Activated CD4-positive, alpha-beta T cell treated with anti-CD3 and anti-CD28 coated beads, Interleukin-2, amount 10 ng/mL, durations not matched to agents 7 days and 5 days (primary cell): ENCODE results near the gene NBL1. TPM values are rescaled to one million over a fixed set of nuclear protein-coding genes. Genes with fewer than 3 reads are reported as not detected.

Experiments used
- CTCF ChIA-PET: fragments of 350-600 bp; sonication (Branson Sonifier 250); formaldehyde crosslinking; loops from one replicate; lab custom pipeline; 2021; ENCODE audit warnings: antibody characterized with exemption; lab: Charles Lee
- POLR2A ChIA-PET: fragments of 350-600 bp; sonication (Branson Sonifier 250); formaldehyde crosslinking; loops from one replicate; lab custom pipeline; 2021; ENCODE audit warnings: antibody characterized with exemption; lab: Charles Lee
- DNase-seq: peaks from one replicate; pipeline ENCODE4 v3.0.0-alpha.2; 2020
- H3K27ac Mint-ChIP-seq: one replicate; pipeline ENCODE4 v1.8.0; 2021; ENCODE audit warnings: mild to moderate bottlenecking, moderate library complexity, mixed read lengths
- H3K27me3 Mint-ChIP-seq: one replicate; pipeline ENCODE4 v1.8.0; 2021; ENCODE audit warnings: mixed read lengths
- H3K36me3 Mint-ChIP-seq: one replicate; pipeline ENCODE4 v1.8.0; 2021; ENCODE audit warnings: low read depth, mixed read lengths
- H3K4me1 Mint-ChIP-seq: one replicate; pipeline ENCODE4 v1.8.0; 2021; ENCODE audit warnings: mixed read lengths
- H3K4me3 Mint-ChIP-seq: one replicate; pipeline ENCODE4 v1.8.0; 2021; ENCODE audit warnings: mild to moderate bottlenecking, moderate library complexity, mixed read lengths
- H3K9me3 Mint-ChIP-seq: one replicate; pipeline ENCODE4 v1.8.0; 2021; ENCODE audit warnings: mixed read lengths
- total RNA-seq, 2 experiments: library from RNA; stranded (reverse); gene quantifications; one replicate each; pipeline ENCODE4 v1.2.3, GENCODE V29; 2021

The NBL1 gene
- total RNA-seq, 2 experiments from 2014 or later: 17.5 to 22.0 TPM

DNA sequence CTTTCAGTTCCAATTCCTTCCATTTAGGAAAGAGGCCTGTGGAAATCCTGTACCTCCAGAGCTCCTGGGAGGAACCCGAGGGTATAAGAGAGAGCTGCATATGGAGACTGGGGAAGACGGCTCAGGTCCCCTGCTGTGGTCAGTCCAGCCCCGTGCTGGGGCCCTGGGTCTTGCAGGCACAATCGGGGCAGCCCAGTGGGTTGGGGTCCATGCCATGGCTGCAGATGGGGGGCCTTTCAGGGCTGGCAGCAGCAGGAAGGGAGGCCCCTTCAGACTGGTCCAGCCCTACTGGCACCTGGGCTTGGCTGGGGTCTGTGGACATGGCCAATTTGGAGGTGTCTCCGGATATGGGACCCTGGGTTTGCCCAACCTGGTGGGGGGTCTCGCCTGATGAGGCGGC is 38.8 kb downstream of the NBL1 start:
- H3K9me3 Mint-ChIP-seq: peaks cover 6% of the 10 kb centered on the region

DNA sequence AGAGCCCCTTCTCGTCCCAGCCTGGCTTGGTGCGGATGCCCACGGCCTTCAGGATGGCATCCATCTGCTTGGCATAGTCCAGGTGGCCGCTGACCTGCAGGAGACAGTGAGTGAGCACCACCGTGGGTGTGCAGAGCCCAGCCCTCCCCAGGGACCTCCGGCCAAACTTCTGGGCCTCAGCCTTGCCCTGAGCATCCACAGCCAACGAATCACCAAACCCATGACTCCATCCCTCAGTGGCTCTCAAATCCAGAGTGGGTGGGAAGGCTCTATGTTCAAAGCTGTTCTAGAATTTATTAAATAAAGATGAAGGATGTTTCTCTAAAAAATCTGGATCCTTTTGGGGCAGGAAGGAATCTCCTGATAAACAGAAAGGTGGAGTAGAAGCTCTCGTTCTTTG is 39.2 kb downstream of the NBL1 start:
- POLR2A ChIA-PET: no interaction called here
- no peak for DNase-seq
- Mint-ChIP-seq H3K9me3 (peaks cover 6% of the 10 kb centered on the region), H3K4me3 (no peak overlapping the region), H3K27me3 (no peaks in the 10 kb centered on the region), H3K27ac (no peak overlapping the region), H3K36me3 (peaks cover 13% of the 10 kb centered on the region), H3K4me1 (peaks cover 12% of the 10 kb centered on the region)
- CTCF ChIA-PET: interaction anchor here (0.6 to 1.3 kb wide), 4 partner anchors 17 to 699 kb away, joined by 3 read pairs; no protein-coding TSS in a partner anchor

More for the DNA sequence above, 38.8 kb downstream of the NBL1 start:
- no peak overlapping the region for H3K4me3 Mint-ChIP-seq
- CTCF ChIA-PET: interaction anchor here (0.6 to 1.3 kb wide), 4 partner anchors 21 to 699 kb away, joined by 3 read pairs; no protein-coding TSS in a partner anchor
- peaks cover 8% of the 10 kb centered on the region for H3K36me3 Mint-ChIP-seq
- POLR2A ChIA-PET: no interaction called here
- no peak overlapping the region for H3K27ac Mint-ChIP-seq
- peaks cover 8% of the 10 kb centered on the region for H3K4me1 Mint-ChIP-seq
- DNase-seq: no peak
- H3K27me3 Mint-ChIP-seq: no peaks in the 10 kb centered on the region

DNA sequence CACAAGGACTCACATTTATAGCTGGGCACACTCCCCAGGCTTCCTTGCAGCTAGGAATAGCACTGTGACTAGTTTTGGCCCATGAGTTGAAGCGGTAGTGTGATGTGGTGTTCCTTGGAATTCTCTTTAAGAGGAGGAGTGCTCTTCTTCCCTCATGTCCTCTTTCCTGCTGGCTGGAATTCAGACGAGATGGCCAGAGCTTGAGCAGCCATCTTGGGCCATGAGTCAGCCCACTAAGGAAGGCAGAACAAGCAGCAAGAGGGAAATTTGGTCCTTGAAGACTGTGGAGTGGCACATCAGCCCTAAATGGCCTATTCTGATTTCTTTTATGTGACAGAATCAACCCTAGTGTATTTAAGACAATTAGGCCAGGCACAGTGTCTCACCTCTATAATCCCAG is 40.6 kb downstream of the NBL1 start:
- no peaks in the 10 kb centered on the region for H3K27me3 Mint-ChIP-seq
- peaks cover 19% of the 10 kb centered on the region for H3K36me3 Mint-ChIP-seq
- H3K4me3 Mint-ChIP-seq: no peak overlapping the region
- ChIA-PET CTCF (interaction anchor here (1.0 to 1.2 kb wide), 2 partner anchors 10 to 20 kb away, joined by 3 read pairs; no protein-coding TSS in a partner anchor), POLR2A (interaction anchor here (0.6 kb wide), 1 partner anchor 1122 kb away, joined by 3 read pairs; no protein-coding TSS in a partner anchor)
- H3K4me1 Mint-ChIP-seq: peaks cover 22% of the 10 kb centered on the region
- no peak overlapping the region for H3K27ac Mint-ChIP-seq
- peaks cover 8% of the 10 kb centered on the region for H3K9me3 Mint-ChIP-seq
- no peak for DNase-seq

DNA sequence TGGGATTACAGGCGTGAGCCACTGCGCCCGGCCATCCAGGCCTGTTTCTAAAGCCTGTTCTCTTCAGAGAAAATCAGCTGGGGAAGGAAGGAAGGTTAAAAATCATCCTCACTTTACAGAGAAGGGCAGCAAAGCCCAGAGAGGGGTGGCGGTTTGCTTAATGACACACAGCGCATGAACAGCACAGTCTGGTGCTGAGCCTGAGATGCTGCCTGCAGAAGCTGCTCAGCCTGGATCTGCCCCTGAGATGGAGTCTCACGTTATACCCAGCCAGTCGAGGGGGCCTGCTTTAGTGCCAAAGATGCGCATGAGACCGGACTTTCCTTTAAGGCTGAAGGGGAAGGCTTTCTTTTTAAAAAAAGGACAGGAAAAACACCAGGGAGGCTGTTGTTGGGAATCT is 41.9 kb downstream of the NBL1 start:
- H3K36me3 Mint-ChIP-seq: peaks cover 31% of the 10 kb centered on the region
- H3K4me1 Mint-ChIP-seq: peaks cover 24% of the 10 kb centered on the region
- ChIA-PET CTCF (interaction anchor here (0.6 to 1.5 kb wide), 4 partner anchors 8 to 411 kb away, joined by 3 read pairs; no protein-coding TSS in a partner anchor), POLR2A (no interaction called here)
- H3K27me3 Mint-ChIP-seq: no peaks in the 10 kb centered on the region
- no peak for DNase-seq
- no peak overlapping the region for H3K4me3 Mint-ChIP-seq
- H3K27ac Mint-ChIP-seq: no peak overlapping the region
- H3K9me3 Mint-ChIP-seq: peaks cover 11% of the 10 kb centered on the region

DNA sequence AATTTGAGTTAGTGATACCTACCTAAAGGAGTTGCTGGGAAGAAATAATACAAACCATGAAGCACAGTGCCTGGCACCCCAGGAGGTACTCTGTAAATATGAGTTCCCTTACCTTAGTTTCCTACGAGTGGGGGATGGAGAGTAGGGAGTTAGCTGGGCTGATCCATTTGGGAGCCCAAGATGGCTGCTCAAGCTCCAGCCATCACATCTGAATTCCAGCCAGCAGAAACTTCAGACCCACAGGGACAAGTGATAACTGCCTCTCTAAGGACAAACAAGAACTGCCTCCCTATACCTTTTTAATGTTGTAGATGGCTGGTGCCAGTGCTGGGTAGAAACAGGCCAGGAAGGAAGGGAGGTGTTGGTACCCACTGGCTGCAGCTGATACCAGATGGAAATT is 43.3 kb downstream of the NBL1 start:
- Mint-ChIP-seq H3K9me3 (peaks cover 16% of the 10 kb centered on the region), H3K36me3 (peaks cover 41% of the 10 kb centered on the region), H3K4me3 (no peak overlapping the region), H3K4me1 (peaks cover 24% of the 10 kb centered on the region), H3K27me3 (no peaks in the 10 kb centered on the region), H3K27ac (peak overlapping the region; percentile 82)
- ChIA-PET CTCF (interaction anchor here (0.5 to 1.8 kb wide), 3 partner anchors 10 to 104 kb away, joined by 3 to 7 read pairs (median 4); no protein-coding TSS in a partner anchor), POLR2A (no interaction called here)
- DNase-seq: no peak

DNA sequence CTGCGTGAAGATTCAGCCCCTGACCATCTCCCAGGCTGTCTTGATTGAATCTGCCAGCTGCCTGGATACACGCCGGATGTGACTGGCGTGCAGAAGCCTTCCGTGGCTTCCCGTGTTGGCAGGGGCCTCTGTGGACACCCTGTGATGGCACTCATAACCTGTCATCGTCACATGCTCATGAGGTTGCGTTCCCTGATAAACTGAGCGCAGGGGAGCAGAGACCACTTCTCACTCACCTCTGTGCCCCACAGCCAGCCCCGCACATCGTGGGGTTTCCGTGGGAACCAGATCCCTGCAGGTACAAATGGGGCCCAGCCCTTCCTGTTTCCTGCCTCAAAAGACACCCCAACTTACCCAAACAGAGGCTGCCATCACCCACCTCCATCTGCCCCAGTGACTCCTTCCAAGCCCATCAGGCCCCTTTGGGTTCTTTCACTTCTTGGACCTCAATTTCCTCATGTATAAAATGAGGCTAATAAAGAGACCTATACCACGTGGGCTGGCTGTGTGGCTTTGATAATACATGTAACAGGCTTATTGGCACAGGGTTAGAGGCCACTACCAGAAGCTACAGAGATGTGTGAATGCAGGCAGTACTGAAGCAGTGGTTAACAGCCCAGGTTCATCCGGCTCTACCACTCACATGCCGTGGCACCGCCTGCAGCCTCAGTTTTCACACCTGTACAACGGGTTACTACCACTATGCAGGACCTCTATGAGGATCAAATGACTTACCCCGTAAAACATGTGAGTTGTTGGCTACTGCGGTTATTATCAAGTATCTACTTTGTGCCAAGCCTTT is 44.1 kb downstream of the NBL1 start:
- Mint-ChIP-seq H3K4me3 (no peak overlapping the region), H3K4me1 (peaks cover 24% of the 10 kb centered on the region), H3K27me3 (no peaks in the 10 kb centered on the region), H3K36me3 (peaks cover 41% of the 10 kb centered on the region), H3K27ac (peak overlapping the region; percentile 82), H3K9me3 (peaks cover 16% of the 10 kb centered on the region)
- peak; percentile 34 for DNase-seq
- POLR2A ChIA-PET: no interaction called here
- CTCF ChIA-PET: interaction anchor here (0.5 to 1.8 kb wide), 2 partner anchors 16 to 105 kb away, joined by 4 to 7 read pairs; no protein-coding TSS in a partner anchor

DNA sequence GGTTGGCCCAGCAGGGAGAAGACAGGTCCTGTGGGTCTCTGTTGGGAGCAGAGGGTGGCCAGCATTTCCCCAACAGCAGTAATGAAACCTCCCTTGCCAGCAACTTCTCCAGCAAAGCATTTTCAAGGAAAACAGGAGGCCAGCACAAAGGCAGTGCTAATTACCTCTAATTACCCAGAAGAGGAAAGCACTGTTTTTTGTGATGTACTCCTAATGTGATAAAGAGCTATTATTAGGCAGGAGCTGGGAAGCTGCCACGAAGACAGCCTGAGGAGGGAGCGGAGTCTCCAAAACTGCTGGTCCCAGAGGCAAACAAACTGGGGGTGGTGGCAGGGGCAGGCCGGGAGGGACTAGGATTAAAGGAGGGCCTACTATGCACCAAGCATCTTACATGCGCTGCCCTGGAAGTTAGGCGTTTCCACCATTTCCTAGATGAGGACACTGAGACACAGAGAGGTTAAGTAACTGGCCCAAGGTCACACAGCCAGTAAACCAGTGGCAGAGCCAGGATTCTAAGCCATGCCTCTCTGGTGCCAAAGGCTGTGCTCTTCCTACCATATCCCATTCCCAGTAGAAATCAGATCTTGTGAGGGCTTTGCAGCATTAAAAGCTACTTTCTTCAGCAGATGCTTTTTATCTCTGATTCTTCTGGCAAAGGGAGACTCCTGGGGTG is 45.1 kb downstream of the NBL1 start:
- peaks cover 24% of the 10 kb centered on the region for H3K4me1 Mint-ChIP-seq
- peaks cover 41% of the 10 kb centered on the region for H3K36me3 Mint-ChIP-seq
- peaks cover 16% of the 10 kb centered on the region for H3K9me3 Mint-ChIP-seq
- peak overlapping the region; percentile 82 for H3K27ac Mint-ChIP-seq
- ChIA-PET POLR2A (no interaction called here), CTCF (interaction anchor here (1.1 to 2.7 kb wide), 2 partner anchors 16 to 27 kb away, joined by 4 to 11 read pairs; no protein-coding TSS in a partner anchor)
- DNase-seq: no peak
- no peaks in the 10 kb centered on the region for H3K27me3 Mint-ChIP-seq
- no peak overlapping the region for H3K4me3 Mint-ChIP-seq

DNA sequence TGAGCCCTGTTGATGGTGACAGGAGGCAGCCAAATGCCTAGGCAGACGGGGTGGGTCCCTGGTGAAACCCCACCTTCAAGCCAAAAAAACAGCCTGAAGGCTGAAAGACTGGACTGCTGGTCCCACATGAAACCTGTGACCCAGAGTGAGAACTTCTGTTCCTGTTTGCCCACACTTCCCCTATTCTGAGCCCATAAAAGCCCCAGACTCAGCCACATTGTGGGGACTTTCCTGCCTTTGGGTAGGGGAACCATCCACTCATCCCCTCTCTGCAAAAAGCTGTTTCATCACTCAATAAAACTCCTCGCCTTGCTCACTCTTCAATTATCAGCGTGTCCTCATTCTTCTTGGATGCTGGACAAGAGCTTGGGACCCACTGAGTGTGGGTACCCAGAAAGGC is 45.7 kb downstream of the NBL1 start:
- CTCF ChIA-PET: interaction anchor here (0.5 to 2.7 kb wide), 5 partner anchors 8 to 28 kb away, joined by 3 to 11 read pairs (median 4); no protein-coding TSS in a partner anchor
- Mint-ChIP-seq H3K4me1 (peaks cover 24% of the 10 kb centered on the region), H3K36me3 (peaks cover 41% of the 10 kb centered on the region), H3K9me3 (peaks cover 16% of the 10 kb centered on the region), H3K27me3 (no peaks in the 10 kb centered on the region), H3K4me3 (no peak overlapping the region), H3K27ac (no peak overlapping the region)
- DNase-seq: no peak
- POLR2A ChIA-PET: no interaction called here

DNA sequence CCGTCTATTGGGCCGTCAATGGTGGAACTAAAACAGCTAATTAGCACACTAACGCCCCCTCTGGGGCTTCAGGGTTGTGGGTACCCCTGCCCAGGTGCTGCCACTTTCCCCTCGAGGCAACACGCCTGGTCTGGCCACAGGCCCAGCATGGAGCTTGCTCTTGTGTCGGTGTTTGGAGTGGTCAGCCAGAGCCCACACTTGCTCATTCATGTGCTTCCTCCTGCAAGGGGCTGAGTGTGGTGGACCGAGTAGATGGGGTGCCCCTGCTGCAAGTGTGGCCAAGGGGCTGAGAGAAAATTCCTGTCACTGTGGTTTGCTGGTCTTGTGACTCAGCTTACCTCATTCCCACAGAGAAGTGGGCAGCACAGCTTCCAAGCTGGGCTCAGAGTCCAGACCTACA is 46.2 kb downstream of the NBL1 start:
- Mint-ChIP-seq H3K4me3 (no peak overlapping the region), H3K27me3 (no peaks in the 10 kb centered on the region), H3K36me3 (peaks cover 41% of the 10 kb centered on the region), H3K9me3 (peaks cover 16% of the 10 kb centered on the region), H3K27ac (no peak overlapping the region), H3K4me1 (peaks cover 24% of the 10 kb centered on the region)
- POLR2A ChIA-PET: no interaction called here
- CTCF ChIA-PET: interaction anchor here (0.5 to 2.7 kb wide), 6 partner anchors 8 to 28 kb away, joined by 3 to 11 read pairs (median 4); no protein-coding TSS in a partner anchor
- no peak for DNase-seq

DNA sequence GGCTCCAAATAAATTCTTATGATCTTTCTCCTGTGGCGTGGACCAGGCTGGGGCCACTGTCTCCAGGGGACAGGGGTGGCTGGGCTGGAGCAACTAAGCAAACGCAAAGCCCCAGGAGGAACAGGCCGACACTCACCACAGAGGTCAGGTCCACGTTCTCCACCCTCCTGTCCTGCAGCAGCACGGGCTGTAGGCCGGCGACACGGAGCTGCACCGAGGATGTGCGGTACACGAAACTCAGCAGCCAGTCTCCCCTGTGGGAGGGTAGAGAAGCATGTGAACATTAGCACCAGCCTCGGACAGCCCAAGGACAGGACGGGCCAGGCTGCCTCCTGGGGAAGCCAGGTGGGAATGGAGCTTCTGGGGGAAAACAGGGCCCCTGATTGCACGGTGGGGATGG is 50.2 kb downstream of the NBL1 start:
- no peaks in the 10 kb centered on the region for H3K27me3 Mint-ChIP-seq
- CTCF ChIA-PET: interaction anchor here (0.6 to 1.2 kb wide), 2 partner anchors 9 to 49 kb away, joined by 3 read pairs; no protein-coding TSS in a partner anchor
- H3K4me1 Mint-ChIP-seq: peaks cover 3% of the 10 kb centered on the region
- H3K9me3 Mint-ChIP-seq: peaks cover 8% of the 10 kb centered on the region
- H3K27ac Mint-ChIP-seq: no peak overlapping the region
- POLR2A ChIA-PET: no interaction called here
- H3K36me3 Mint-ChIP-seq: peaks cover 24% of the 10 kb centered on the region
- no peak for DNase-seq
- no peak overlapping the region for H3K4me3 Mint-ChIP-seq

DNA sequence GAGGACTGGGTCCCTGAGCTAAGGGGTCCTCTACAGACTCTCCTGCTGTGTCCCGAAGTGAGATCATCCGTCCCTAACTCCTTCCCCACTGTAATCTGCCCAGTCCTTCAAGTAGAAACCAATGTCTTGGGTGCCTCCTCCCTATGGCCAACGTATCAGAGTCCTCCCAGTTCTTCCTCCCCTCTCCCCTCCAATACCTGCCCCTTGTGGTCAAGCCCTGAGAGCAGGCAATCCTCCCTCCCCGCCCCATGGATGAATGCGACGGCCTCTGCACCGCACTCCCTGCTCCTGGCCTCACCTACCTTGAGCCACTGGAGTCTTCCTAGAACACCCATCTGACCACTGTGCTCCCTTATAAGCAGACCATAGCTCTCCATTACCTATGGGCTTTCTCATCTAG is 51.7 kb downstream of the NBL1 start:
- ChIA-PET POLR2A (no interaction called here), CTCF (interaction anchor here (0.9 to 1.3 kb wide), 2 partner anchors 9 to 10 kb away, joined by 3 to 4 read pairs; no protein-coding TSS in a partner anchor)
- Mint-ChIP-seq H3K36me3 (peaks cover 15% of the 10 kb centered on the region), H3K27me3 (no peaks in the 10 kb centered on the region), H3K9me3 (peaks cover 5% of the 10 kb centered on the region), H3K27ac (no peak overlapping the region), H3K4me3 (no peak overlapping the region), H3K4me1 (no peaks in the 10 kb centered on the region)
- DNase-seq: no peak

DNA sequence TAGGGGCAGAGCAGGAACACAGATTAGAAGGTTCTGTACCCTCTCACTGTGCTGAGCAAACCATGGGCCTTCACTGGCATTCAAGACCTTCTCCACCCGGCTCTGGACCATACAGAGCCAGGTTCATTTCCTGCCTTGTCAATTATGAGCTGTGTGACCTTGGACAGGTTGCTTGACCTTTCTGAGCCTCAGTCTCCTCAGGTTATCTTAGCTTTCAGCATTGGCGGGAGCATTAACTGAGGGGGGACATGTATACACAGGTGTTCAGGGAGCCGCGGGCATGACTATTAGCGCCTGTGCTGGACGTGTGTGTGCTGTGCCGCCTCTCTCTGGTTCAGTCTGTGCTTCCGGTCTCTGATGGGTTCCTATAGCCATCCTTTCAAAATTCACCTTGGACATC is 52.7 kb downstream of the NBL1 start:
- no peak overlapping the region for H3K4me3 Mint-ChIP-seq
- no peaks in the 10 kb centered on the region for H3K9me3 Mint-ChIP-seq
- H3K27me3 Mint-ChIP-seq: no peaks in the 10 kb centered on the region
- no peak for DNase-seq
- CTCF ChIA-PET: interaction anchor here (0.7 to 0.9 kb wide), 2 partner anchors 9 to 359 kb away, joined by 3 to 6 read pairs; no protein-coding TSS in a partner anchor
- H3K36me3 Mint-ChIP-seq: peaks cover 6% of the 10 kb centered on the region
- no peak overlapping the region for H3K27ac Mint-ChIP-seq
- POLR2A ChIA-PET: no interaction called here
- H3K4me1 Mint-ChIP-seq: no peaks in the 10 kb centered on the region
